NK-92 (cell line): ENCODE data around the gene TBX1.
"Not testable (repeated sequence)": the region's sequence is repeated elsewhere in the genome, so short reads cannot be mapped to it uniquely, and the experiment has no call there.

Source experiments
- DNase-seq: peaks from one replicate; lab custom pipeline; 2025; ENCODE audit not compliant: unreplicated experiment; lab: John Stamatoyannopoulos, UW

The TBX1 gene

DNA sequence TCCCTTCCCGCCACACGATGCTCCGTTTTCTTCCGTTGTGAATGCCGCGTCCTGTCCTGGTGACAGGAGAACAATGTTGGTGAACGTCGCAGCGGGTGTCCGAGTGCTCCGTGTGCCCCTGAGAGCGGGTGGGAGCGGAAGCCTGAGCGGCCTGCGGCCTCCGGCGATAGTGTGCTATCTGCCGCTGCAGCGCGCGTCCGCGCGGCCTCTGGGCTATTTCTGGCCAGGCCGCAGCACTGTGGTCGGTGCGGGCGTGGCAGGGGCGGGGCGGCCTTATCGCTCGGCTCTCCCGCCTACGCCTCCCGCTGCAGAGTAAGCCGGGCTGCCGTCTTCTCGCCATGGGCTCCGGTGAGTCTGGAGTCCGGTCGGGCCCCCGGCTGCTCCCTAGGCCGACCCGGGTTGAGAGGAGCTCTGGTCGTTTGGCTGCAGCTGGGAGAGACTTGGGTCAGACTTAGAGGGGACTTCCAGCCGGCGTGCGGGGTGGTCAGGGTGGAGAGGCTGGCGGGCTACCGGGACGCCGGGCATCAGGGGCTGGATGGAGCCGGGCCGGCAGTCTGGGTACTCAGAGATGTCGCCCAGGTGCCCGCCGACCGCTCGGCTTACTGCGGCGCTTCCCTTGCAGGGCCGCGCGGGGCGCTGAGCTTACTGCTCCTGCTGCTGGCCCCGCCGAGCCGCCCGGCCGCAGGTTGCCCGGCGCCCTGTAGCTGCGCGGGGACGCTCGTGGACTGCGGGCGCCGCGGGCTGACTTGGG lies 37.2 kb upstream of the TBX1 start, which contains the start of gene GP1BB:
Gene GP1BB (plus strand): TSS at position 308 of the 751 bp plus-strand sequence. CDS start 31 bp downstream, at position 339.
- DNase-seq, result no peak

DNA sequence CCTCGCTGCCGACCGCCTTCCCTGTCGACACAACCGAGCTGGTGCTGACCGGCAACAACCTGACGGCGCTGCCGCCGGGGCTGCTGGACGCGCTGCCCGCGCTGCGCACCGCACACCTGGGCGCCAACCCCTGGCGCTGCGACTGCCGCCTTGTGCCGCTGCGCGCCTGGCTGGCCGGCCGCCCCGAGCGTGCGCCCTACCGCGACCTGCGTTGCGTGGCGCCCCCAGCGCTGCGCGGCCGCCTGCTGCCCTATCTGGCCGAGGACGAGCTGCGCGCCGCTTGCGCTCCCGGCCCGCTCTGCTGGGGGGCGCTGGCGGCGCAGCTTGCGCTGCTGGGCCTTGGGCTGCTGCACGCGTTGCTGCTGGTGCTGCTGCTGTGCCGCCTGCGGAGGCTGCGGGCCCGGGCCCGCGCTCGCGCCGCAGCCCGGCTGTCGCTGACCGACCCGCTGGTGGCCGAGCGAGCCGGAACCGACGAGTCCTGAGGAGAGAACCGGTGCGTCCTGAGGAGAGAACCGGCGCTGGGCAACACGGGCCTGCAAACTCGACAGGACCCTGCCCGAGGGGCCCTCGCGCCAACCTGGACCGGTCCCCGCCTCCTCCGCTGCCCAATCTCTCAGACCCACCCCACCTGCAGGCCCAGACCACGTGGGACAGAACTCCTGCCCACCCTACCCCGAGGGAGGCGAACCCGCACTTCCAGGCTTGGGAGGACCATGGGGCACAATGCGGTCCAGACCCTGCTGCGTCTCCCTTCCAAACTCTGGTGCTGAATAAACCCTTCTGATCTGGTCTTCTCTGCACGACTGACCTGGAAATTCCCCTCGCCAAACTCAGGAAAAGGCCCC lies 36.4 kb upstream of the TBX1 start:
- DNase-seq, result no peak

- no peak for DNase-seq
Measured at GRCh38 chr22:19724927-19725661, 35.5 kb upstream of the TBX1 start.

GRCh38 chr22:19726064-19726788 lies 34.4 kb upstream of the TBX1 start:
- DNase-seq, result not testable (repeated sequence)

DNA sequence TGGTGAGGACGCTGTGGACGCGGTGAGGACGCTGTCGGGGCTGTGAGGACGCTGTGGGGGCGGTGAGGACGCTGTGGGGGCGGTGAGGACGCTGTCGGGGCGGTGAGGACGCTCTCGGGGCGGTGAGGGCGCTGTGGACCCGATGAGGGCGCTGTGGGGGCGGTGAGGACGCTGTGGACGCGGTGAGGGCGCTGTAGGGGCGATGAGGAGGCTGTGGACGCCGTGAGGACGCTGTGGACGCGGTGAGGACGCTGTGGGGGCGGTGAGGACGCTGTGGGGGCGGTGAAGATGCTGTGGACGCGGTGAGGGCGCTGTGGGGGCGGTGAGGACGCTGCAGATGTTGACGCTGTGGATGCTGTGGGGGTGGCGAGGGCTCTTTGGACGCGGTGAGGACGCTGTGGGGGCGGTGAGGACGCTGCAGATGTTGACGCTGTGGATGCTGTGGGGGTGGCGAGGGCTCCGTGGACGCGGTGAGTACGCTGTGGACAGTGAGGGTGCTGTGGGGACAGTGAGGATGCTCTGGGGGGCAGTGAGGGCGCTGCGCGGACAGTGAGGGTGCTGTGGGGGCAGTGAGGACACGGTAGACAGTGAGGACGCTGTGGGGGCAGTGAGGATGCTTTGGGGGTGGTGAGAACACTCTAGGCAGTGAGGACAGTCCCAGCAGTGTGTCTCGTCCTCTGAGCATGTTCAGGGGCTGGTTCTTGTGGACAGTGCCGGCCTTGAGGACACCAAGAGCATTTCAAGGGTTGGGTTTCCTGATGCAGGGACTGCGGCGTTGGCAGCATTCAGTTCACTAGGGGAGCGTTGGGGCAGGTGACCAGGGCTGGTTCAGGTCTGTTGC lies 33.0 kb upstream of the TBX1 start:
- DNase-seq, result no peak

- no peak for DNase-seq
Measured at GRCh38 chr22:19728271-19728670, 32.3 kb upstream of the TBX1 start.

GRCh38 chr22:19728836-19729235 lies 31.7 kb upstream of the TBX1 start:
- no peak for DNase-seq

DNA sequence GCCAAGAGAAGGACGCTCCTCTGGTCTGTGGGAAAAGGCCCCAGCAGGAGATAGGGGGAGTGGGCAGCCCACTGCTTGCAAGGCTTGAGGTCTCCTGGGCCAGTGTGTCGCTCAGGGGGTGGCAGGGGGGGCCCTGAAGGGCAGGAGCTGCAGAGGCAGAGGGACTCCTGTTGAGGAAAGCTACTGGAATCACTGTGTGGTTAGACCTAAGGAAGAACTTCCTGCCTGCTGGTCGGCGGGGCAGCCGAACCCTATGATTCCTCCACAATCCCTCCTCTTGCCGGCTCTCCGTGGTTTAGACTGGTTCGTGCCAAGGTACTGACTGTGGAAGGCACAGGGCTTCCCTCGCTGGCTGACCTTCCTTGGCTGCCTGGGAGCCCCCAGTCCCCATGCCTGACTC lies 31.1 kb upstream of the TBX1 start:
- DNase-seq, result no peak

DNA sequence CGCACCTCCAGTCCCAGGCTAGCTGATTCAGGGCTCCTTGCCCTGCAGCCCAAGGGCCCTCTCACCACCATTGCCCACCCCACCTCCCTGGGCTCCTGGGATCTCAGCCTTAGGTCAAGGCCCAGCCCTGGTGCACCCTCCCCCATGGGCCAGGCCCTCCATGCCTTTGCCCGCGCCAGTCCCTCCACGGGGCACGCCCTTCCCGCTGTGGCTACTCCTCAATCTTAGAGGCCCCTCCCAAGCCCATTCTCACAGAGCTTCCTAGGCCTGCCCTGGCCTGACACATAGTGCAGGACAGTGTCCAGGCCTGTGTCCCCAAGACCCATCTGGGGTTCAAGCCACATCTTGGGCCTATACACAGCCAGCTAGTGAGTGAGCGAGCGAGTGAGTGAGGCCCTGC lies 30.4 kb upstream of the TBX1 start:
- DNase-seq, result no peak

- no peak for DNase-seq
Measured at GRCh38 chr22:19730655-19731360, 29.8 kb upstream of the TBX1 start.

DNA sequence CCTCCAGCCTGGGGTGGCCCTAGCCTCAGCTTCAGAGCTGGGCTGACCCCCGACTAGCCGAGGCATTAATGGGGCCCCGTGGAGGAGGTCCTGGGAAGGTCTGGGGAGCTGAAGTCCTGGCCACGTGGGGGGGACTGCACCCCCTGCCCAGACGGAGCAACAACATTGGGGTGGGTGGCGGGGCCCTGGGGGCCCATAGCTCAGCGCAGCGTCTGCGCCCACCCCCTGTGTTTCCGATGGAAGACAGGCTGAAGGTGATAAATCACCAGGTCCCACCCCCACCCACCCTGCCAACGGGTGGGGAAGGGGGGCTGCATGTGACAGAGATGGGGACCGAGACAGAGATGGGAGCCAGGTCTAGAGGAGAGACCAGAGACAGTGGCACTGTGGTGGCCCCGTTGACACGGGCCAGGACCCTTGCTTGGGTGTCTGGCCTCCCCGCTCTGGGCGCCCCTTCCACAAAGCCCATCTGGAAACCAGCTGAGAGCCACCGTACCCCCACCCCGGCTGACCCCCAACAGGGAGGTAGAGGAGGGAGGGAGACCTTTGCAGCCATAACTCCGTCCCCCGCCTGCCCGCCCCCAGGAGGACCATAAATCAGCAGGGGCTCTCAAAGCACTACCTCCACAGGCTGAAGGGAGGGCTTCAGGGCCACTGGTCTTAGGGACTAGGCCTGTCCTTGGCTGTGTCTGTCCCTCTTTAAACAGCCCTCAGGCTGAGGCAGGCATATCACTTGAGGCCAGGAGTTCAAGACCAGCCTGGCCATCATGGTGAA lies 29.0 kb upstream of the TBX1 start:
- no peak for DNase-seq

DNA sequence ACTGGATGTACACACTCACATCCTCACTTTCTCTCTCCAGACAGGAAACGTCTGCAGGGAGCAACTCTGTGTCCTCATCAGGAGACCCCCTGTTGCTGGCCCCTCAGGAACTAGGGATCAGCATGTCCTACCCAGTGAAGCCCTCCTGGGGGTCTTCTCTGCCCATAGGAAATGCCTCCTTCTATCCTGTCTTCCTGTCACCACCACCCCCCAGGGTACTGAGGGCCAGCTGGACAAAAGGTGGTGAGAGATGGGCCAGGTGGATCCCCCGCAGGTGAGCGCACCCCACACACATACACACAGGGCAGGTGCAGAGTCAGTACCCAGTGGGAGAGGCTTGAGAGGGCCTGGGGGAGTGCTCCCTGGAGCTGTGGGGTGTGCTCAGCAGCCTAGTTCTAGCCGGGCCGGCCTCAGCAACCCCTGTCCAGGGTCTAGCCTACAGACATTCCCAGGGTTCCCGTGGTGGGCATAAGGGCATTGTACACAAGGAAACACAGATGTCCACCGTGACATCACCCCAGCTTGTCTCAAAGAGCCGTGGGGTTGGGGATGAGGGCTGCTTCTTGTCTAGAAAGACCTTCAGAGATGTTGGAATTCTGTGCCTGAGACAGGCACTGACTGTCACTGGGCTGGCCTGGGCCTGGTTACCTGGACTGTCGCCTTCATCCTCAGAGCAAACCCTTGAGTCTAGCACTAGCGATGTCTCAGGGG lies 28.0 kb upstream of the TBX1 start:
- DNase-seq, result no peak

- DNase-seq, result no peak
Measured at GRCh38 chr22:19733755-19734154, 26.8 kb upstream of the TBX1 start.

GRCh38 chr22:19734163-19734562 lies 26.4 kb upstream of the TBX1 start:
- DNase-seq, result no peak

DNA sequence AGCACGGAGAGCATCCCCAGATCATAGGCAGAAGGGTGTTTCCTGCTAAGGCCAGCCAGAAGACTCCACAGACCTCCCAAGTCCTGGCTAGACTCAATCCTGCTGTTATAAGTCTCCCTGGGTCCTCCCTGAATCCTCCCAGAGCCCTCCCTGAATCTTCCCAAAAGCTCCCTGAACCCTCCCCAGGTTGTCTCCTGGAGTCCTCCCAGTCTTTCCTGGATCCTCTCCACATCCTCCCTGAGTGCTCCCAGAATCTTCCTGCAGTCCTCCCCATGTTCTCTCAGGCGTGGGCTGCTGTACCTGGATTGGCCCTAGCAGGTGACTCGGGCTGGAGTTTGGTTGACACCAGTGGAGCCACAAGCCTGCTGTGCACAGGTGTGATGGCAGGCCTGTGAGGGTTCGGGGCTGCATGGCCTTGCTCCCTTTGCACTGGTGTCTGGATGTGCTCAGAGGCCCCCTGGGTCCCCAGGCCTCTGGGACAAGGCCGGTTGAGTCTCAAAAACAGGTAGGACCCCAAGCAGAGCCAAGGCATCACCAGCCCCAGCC lies 25.7 kb upstream of the TBX1 start:
- no peak for DNase-seq

- no peak for DNase-seq
Measured at GRCh38 chr22:19735665-19736510, 24.7 kb upstream of the TBX1 start.
